Fibroblast of pulmonary artery (primary cell): Measurements from ENCODE around the gene ASIC3.

Experiments
- DNase-seq: peaks from one replicate; pipeline ENCODE4 v3.0.0-alpha.2; 2010; ENCODE audit warnings: low read depth
- H3K4me3 ChIP-seq: replicated peaks from 2 replicates; pipeline ENCODE4 v1.5.1; 2011; ENCODE audit warnings: low read depth, mild to moderate bottlenecking, control low read depth, low read length, moderate library complexity
- TF ChIP-seq, protein P1 (sequence below): IDR thresholded peaks from 2 replicates; pipeline ENCODE4 v1.5.1; 2011; ENCODE audit warnings: mild to moderate bottlenecking, control low read depth, low read length, inconsistent platforms; ENCODE audit errors: missing control alignments

ASIC3 gene

DNA sequence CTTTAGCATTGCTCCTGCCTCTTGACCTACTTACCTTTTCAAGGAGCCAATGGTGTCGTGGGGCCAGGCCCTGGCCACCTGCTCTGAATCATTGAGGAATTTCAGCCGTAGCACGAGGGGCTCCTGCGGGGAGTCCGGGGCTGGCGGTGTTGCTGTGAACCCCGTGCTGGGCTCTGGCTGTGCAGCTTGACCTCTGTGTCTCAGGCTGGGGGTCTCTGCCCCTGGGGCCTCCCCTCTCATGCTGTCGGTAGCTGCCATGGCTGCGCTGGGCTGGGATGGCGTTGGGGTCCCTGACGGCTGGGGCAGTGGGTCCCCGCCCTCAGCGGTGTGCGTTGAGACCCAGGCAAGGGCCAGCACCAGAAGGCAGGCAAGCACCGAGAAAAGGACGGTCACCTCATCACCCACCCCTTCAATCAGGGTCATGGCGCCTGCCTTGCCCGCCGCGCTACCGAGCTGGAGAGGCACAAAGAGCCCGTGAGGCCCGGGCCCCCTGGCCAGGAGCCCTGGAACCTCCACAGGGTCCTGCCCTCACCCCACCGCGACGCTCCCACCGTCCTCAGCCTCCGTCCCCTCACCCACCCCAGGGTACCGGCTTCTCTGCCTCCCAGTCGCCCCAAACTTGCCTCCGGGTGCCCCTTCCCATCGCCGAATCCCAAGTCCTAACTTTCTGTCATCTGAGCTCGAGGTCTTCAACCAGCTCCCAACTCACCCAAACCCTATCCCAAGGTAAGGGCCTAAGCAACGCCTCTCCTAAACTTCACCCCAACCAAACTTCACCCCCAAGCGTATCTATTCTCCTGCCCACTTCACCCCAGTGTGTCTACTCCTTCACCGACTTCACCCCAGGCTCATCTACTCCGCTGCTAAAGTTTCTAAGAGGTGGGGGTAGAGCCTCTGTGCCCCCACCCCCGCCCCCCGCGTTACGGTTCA is 34.1 kb downstream of the ASIC3 start:
- TF ChIP-seq, protein P1, sequence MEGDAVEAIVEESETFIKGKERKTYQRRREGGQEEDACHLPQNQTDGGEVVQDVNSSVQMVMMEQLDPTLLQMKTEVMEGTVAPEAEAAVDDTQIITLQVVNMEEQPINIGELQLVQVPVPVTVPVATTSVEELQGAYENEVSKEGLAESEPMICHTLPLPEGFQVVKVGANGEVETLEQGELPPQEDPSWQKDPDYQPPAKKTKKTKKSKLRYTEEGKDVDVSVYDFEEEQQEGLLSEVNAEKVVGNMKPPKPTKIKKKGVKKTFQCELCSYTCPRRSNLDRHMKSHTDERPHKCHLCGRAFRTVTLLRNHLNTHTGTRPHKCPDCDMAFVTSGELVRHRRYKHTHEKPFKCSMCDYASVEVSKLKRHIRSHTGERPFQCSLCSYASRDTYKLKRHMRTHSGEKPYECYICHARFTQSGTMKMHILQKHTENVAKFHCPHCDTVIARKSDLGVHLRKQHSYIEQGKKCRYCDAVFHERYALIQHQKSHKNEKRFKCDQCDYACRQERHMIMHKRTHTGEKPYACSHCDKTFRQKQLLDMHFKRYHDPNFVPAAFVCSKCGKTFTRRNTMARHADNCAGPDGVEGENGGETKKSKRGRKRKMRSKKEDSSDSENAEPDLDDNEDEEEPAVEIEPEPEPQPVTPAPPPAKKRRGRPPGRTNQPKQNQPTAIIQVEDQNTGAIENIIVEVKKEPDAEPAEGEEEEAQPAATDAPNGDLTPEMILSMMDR: no peak
- H3K4me3 ChIP-seq: peak overlapping the region; percentile 74
- no peak for DNase-seq

- TF ChIP-seq, protein P1: no peak
- H3K4me3 ChIP-seq: peak within 1 kb of the TSS; percentile 74
- no peak for DNase-seq
Observed at GRCh38 chr7:151083071-151083823, 34.9 kb downstream of the ASIC3 start, which contains the start of gene TMUB1. TMUB1 (minus strand) TSS chr7:151083493; CDS start chr7:151082563, 930 bp downstream.

GRCh38 chr7:151083824-151084160 is 35.5 kb downstream of the ASIC3 start:
- peak overlapping the region; percentile 74 for H3K4me3 ChIP-seq
- TF ChIP-seq, protein P1: no peak
- no peak for DNase-seq

DNA sequence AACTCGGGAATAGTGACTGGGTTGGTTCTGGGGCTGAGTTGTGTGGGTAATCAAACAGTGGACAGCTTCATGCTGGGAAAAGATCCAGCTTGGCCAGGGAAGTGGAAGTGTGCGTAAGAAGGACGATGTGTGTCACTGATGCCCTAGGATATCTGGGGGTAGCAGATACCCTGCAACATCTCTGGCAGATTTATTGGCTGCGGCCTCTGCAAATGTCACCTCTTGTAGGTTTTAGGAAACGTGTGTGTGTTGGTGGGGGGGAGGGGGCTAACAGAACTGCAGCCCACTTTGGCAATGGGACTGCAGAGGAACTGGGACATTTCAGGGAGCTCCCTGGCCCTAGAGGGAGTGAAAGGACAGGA is 37.0 kb downstream of the ASIC3 start:
- no peak overlapping the region for H3K4me3 ChIP-seq
- TF ChIP-seq, protein P1: no peak
- no peak for DNase-seq

DNA sequence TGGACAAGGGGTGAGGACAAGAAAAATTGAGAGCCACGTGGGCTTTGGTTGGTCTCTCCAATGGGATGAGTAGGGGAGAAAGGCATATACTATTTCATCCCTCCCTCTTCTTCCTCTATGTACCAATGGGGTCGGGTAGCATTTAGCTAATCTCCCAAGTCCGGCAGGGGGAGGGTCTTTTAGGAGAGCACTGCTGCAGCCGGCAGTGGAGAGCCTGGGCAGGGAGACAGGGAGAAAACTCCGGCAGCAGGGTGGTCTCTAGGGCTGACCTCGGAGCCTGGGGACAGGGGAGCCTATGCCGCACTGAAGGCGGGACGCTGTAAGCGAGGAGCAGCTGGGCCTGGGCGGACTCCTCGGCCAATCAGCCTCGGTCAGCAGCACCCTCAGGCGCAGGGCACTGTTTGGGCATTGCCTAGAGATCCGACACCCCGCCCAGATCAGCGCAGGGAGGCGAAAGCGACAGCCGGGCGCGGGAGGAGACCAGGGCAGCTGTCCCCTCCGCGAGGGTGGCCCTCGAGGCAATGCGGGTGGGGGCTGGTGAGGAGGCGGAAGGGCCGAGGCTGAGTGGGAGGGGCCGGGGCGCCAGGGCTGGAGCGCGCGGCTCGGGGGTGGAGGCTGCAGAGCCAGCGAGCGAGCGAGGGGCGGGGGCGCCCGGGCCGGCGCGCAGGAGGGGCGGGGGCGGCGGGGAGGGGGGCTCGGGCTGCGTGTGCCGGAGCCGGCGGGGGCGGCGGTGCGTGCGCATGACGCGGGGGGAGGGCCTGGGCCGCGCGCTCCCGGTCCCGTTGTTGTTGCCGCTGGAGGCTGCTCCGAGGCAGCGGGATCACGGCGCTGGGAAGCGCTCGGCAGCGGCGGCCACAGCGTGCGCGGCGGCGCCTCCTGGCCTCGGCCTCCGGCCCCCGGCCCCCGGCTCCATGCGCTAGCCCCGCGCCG is 37.6 kb downstream of the ASIC3 start, which contains the start of gene AGAP3:
AGAP3 (plus strand) TSS at position 785 of the 930 bp plus-strand sequence. CDS start 267 bp downstream, outside the sequence.
- TF ChIP-seq, protein P1: no peak
- H3K4me3 ChIP-seq: peak within 1 kb of the TSS; percentile 79
- DNase-seq: peak; percentile 70

DNA sequence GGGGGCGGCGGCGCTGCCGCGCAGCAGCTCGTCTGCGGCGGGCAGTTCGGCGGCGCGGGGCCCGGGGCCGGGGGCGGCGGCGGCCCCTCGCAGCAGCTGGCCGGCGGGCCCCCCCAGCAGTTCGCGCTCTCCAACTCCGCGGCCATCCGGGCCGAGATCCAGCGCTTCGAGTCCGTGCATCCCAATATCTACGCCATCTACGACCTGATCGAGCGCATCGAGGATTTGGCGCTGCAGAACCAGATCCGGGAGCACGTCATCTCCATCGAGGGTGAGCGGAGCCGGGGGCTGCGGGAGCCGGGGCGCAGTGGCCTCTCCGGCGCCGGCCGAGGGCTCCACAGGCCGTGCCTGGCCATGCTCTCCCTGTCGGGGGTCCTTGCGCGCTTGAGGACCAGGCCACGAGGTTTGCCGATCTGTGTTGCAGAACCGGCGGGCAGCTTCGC is 38.5 kb downstream of the ASIC3 start:
- DNase-seq: no peak
- peak overlapping the region; percentile 79 for H3K4me3 ChIP-seq
- TF ChIP-seq, protein P1: no peak
